Mesodermal cell (in vitro differentiated cells): Measurements from ENCODE around the gene SDR9C7.

Experiments
- H3K27ac ChIP-seq: 2 replicates; pipeline ENCODE4 v1.7.0; 2013; ENCODE audit warnings: mild to moderate bottlenecking, low read depth, low read length, moderate library complexity; ENCODE audit not compliant: severe bottlenecking
- H3K36me3 ChIP-seq: 2 replicates; pipeline ENCODE4 v1.7.1; 2013; ENCODE audit warnings: mild to moderate bottlenecking, low read length, moderate library complexity; ENCODE audit not compliant: control insufficient read depth, insufficient read depth
- H3K4me1 ChIP-seq: one replicate; pipeline ENCODE4 v1.7.1; 2013; ENCODE audit warnings: mild to moderate bottlenecking, low read length; ENCODE audit not compliant: insufficient read depth, control insufficient read depth, poor library complexity, severe bottlenecking
- H3K4me3 ChIP-seq: 2 replicates; pipeline ENCODE4 v1.7.0; 2013; ENCODE audit warnings: low read length, control low read depth, mild to moderate bottlenecking; ENCODE audit not compliant: insufficient read depth, poor library complexity, severe bottlenecking; ENCODE audit errors: extremely low read depth
- H3K9me3 ChIP-seq: 2 replicates; pipeline ENCODE4 v1.7.1; 2013; ENCODE audit warnings: mild to moderate bottlenecking, low read length, moderate library complexity; ENCODE audit not compliant: control insufficient read depth
- WGBS, 2 experiments: methylation state at CpG; one replicate each; pipeline ENCODE4 v1.1.5; 2013; ENCODE audit warnings: missing lambda C conversion rate in 2 of 2; ENCODE audit not compliant: insufficient coverage in 2 of 2; 5-methylcytosine and 5-hydroxymethylcytosine counted together

Gene SDR9C7

DNA sequence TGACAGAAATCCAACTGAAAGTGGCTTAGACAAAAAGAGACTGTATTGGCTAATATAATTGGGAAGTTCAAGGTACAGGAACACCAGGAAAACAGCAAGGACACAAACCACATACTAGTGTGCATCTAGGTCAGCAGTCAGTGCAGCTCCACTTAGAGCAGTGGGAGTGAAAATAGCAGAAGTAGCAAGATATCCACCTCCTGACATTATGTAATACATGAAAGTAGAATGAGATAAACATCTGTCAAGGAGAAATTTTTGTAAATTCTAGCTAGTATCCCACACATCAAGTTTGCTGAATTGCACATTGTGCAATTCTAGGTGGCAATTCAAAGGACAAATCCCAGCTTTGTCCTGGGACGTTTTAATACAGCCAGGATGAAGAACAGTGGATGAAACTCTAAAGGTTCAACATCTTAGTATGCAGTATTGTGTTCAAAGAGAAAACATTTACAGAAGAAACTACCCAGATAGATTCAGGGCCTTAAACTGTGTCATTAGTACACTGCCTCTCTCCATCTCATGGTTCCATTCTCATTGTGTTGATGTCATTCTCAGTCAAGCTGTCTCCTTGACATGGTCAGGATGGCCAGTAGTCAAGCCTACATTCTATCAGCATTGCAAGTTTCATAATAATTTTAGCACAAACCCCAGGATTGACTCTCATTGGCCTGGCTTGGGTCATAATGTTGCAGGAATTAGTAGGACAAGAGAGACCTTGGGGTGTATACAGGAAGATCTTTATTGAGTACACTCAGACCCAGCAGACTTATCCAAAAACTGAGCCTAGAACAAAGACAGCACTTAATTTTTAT is 56.8 kb downstream of the SDR9C7 start:
- Histone ChIP-seq H3K4me3 (no peak overlapping the region), H3K27ac (peak overlapping the region; percentile 6), H3K4me1 (no peaks in the 10 kb centered on the region), H3K36me3 (no peaks in the 10 kb centered on the region), H3K9me3 (peaks cover 8% of the 10 kb centered on the region)
- 100% methylated on average over 1 of the region's 1 CpG; no CpG with 5 or more reads in 1 of the 2 experiments for WGBS, 2 experiments

DNA sequence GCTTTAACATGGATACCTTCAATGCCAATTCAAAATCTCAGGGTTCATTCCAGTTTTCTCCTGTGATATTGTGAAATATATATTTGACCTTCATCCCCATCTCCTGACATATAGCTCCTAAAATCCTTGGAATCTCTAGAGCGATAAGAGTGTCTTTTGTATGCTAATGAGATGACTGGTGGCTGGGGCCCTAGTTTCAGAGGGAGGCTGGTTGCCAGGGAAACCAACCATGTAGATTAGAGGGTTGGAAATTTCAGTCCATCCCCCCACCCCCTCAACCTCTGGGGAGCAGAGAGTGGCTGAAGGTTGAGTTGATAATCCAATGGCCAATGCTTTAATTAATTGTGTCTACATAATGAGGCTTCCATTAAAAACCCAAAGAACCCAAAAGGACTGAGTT is 59.4 kb downstream of the SDR9C7 start:
- Histone ChIP-seq H3K9me3 (peaks cover 3% of the 10 kb centered on the region), H3K36me3 (no peaks in the 10 kb centered on the region), H3K4me3 (no peak overlapping the region), H3K4me1 (no peaks in the 10 kb centered on the region), H3K27ac (no peak overlapping the region)
- WGBS, 2 experiments: no CpG with 5 or more reads among the region's 1 CpG

DNA sequence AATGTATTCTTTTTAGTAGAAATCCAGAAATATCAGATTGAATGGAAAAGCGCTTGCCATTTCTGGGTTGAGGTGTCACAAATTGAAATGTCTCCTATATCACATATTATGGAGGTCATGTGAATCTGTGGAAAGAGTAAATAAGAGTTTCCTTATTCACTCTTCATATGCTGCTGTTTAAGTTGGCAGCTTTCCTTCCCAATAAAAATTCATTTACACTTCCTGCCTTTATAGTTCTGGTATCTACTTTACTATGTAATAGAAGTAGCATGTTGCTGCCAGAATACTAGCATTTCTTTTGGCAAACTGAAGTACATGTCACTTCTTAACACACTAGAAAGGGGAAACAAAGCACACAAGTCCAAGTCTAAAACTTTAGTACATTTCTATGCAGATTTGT is 60.8 kb downstream of the SDR9C7 start:
- no CpG with 5 or more reads among the region's 1 CpG for WGBS, 2 experiments
- no peaks in the 10 kb centered on the region for H3K4me1 ChIP-seq
- H3K27ac ChIP-seq: no peak overlapping the region
- no peaks in the 10 kb centered on the region for H3K36me3 ChIP-seq
- no peak overlapping the region for H3K4me3 ChIP-seq
- H3K9me3 ChIP-seq: peaks cover 3% of the 10 kb centered on the region
